HepG2 (cell line): ENCODE data around the gene FASTKD1. TPM values are rescaled to one million over a fixed set of nuclear protein-coding genes. Genes with fewer than 3 reads are reported as not detected.
A peak's percentile ranks its signal among the peaks of the same experiment; 100 is the strongest.

Experiments used
- BRF2 ChIP-seq: sonication (generic); formaldehyde crosslinking; IDR thresholded peaks from 2 replicates; pipeline ENCODE4 v1.8.1; 2022; ENCODE audit warnings: mild to moderate bottlenecking, missing genetic modification reagents
- ELF4 ChIP-seq: sonication (generic); formaldehyde crosslinking; IDR thresholded peaks from 2 replicates; pipeline ENCODE4 v1.5.0; 2020; ENCODE audit warnings: missing genetic modification reagents, mild to moderate bottlenecking, moderate library complexity, borderline replicate concordance
- FLYWCH1 ChIP-seq: sonication (generic); formaldehyde crosslinking; IDR thresholded peaks from 2 replicates; pipeline ENCODE4 v1.8.1; 2023; ENCODE audit warnings: mild to moderate bottlenecking, missing genetic modification reagents
- FOXA3 ChIP-seq: IDR thresholded peaks from 2 replicates; pipeline ENCODE4 v1.6.1; 2016; ENCODE audit warnings: missing genetic modification reagents, missing compliant biosample characterization
- FOXK2 ChIP-seq: fragments of 450-650 bp; IDR thresholded peaks from 2 replicates; pipeline ENCODE4 v1.6.1; 2016
- HDAC2 ChIP-seq: sonication (generic); formaldehyde crosslinking; IDR thresholded peaks from 2 replicates; pipeline ENCODE4 v1.4.0; 2020; ENCODE audit warnings: missing genetic modification reagents
- HHEX ChIP-seq: IDR thresholded peaks from 2 replicates; pipeline ENCODE4 v1.6.1; 2016; ENCODE audit warnings: control low read depth
- MAX ChIP-seq: IDR thresholded peaks from 2 replicates; pipeline ENCODE4 v1.6.1; 2012; ENCODE audit warnings: inconsistent platforms
- NAIF1 ChIP-seq: sonication (generic); formaldehyde crosslinking; IDR thresholded peaks from 2 replicates; pipeline ENCODE4 v1.5.0; 2020; ENCODE audit warnings: mild to moderate bottlenecking, missing genetic modification reagents, borderline replicate concordance
- NR2F1 ChIP-seq, 2 experiments: fragments of 450-650 bp in 1 of 2; formaldehyde crosslinking in 1 of 2; IDR thresholded peaks; 2 replicates each; pipeline versions ENCODE4 v1.5.0 to v1.6.1; 2016 to 2020; ENCODE audit warnings: mild to moderate bottlenecking in 1 of 2, missing compliant biosample characterization in 1 of 2, missing genetic modification reagents in 1 of 2, moderate library complexity in 1 of 2
- NR3C1 ChIP-seq: sonication (generic); formaldehyde crosslinking; IDR thresholded peaks from 2 replicates; pipeline ENCODE4 v1.4.0; 2020; ENCODE audit warnings: missing genetic modification reagents
- TBX2 ChIP-seq: sonication (generic); formaldehyde crosslinking; IDR thresholded peaks from 2 replicates; pipeline ENCODE4 v1.5.0; 2020; ENCODE audit warnings: missing genetic modification reagents, mild to moderate bottlenecking, borderline replicate concordance
- TP53 ChIP-seq: sonication (generic); formaldehyde crosslinking; conservative IDR thresholded peaks from 2 replicates; pipeline ENCODE4 v1.4.0; 2020; ENCODE audit warnings: missing genetic modification reagents
- ZEB1 ChIP-seq: IDR thresholded peaks from 2 replicates; pipeline ENCODE4 v1.6.1; 2012; ENCODE audit warnings: mild to moderate bottlenecking, low read depth, inconsistent platforms; ENCODE audit not compliant: insufficient replicate concordance
- ZMYM2 ChIP-seq: sonication (generic); formaldehyde crosslinking; IDR thresholded peaks from 2 replicates; pipeline ENCODE4 v1.8.0; 2022; ENCODE audit warnings: mild to moderate bottlenecking, missing genetic modification reagents
- ZNF160 ChIP-seq: sonication (generic); formaldehyde crosslinking; IDR thresholded peaks from 2 replicates; pipeline ENCODE4 v1.8.0; 2022; ENCODE audit warnings: mild to moderate bottlenecking, inconsistent platforms, missing genetic modification reagents
- ZNF343 ChIP-seq: sonication (generic); formaldehyde crosslinking; IDR thresholded peaks from 2 replicates; pipeline ENCODE4 v1.4.0; 2020; ENCODE audit warnings: mild to moderate bottlenecking, missing genetic modification reagents
- ZNF614 ChIP-seq: IDR thresholded peaks from 2 replicates; pipeline ENCODE4 v1.6.1; 2018; ENCODE audit warnings: missing biosample characterization, missing genetic modification reagents, inconsistent platforms, borderline replicate concordance
- polyA plus RNA-seq, 8 experiments: library from polyadenylated mRNA; depleted of rRNA in 3 of 8; stranded (reverse) in 7 of 8; unstranded in 1 of 8; fragments of >200 nt; fragmentation: Illumina TruSeq in 4 of 8; extraction: Trizol in 4 of 8; gene quantifications; 2 replicates each; pipeline versions ENCODE4 v1.2.1 to v1.2.3, GENCODE V29; 2011 to 2016; ENCODE audit warnings: low read depth in 4 of 8, missing spikeins in 1 of 8, mixed read lengths in 1 of 8; ENCODE audit not compliant: insufficient read depth in 1 of 8
- total RNA-seq, 5 experiments: library from RNA; depleted of rRNA; stranded (reverse); fragments of >200 nt; fragmentation: Illumina TruSeq; extraction: Trizol; gene quantifications; 2 replicates each; pipeline ENCODE4 v1.2.3, GENCODE V29; 2016; ENCODE audit warnings: low read depth in 1 of 5
- TF ChIP-seq, protein P1 (sequence below): sonication (generic); formaldehyde crosslinking; IDR thresholded peaks from 2 replicates; pipeline ENCODE4 v1.8.0; 2022; ENCODE audit warnings: missing genetic modification reagents, mild to moderate bottlenecking, borderline replicate concordance

Gene FASTKD1
- total and polyA plus RNA-seq, 2 of the 13 experiments (the other 11 are each of a cell fraction or from before 2014, with no cell fraction given): 35.0 to 38.0 TPM

DNA sequence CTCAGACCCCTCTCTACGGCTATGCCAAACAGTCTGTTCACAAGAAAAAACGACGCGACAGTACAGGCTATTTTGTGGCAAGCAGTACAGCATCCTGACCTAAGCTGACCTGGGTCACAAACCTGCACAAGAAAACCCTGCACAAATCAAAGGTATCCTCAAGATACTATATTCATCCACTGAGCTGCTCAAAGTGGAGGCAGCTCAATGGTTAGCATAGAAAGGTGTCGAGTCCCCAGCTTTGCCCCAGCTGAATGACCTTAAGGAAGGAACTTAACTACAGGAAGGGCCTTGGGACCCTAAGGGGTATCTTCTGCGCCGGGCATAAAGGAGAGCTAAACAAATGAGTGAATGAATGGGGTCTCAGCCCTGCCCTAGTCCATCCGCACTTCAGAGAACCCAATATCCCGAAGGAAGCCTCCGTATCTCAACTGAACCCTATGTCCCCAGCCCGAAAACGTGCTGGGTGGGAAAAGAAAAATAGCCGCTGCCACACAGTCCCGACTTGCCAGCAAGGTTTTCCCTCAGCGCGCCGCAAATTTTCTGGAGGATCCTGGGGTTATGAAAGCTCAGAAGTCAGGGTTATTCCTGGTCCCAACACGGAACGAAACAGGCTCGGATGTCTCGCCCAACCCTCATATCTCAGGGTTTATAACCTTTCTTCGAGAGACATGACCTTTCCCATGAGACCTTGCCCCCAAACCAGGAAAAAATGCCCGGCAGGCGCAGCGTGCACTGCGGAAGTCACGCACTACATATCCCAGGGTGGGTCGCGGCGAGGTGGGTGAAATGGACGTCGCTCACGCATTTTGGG lies at the start of gene FASTKD1 (continued):
- peak; percentile 89 for TF ChIP-seq TBX2 (CRISPR knock-in tag)
- TF ChIP-seq, protein P1, sequence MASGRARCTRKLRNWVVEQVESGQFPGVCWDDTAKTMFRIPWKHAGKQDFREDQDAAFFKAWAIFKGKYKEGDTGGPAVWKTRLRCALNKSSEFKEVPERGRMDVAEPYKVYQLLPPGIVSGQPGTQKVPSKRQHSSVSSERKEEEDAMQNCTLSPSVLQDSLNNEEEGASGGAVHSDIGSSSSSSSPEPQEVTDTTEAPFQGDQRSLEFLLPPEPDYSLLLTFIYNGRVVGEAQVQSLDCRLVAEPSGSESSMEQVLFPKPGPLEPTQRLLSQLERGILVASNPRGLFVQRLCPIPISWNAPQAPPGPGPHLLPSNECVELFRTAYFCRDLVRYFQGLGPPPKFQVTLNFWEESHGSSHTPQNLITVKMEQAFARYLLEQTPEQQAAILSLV (CRISPR knock-in tag): peak; percentile 86
- peak; percentile 84 for TF ChIP-seq FOXA3 (CRISPR knock-in tag)
- peak; percentile 95 for TF ChIP-seq ZNF614 (CRISPR knock-in tag)
- no peak for TF ChIP-seq TP53
- no peak; the same call in none of the 2 replicates for TF ChIP-seq ELF4 (CRISPR knock-in tag)
- TF ChIP-seq ZMYM2 (CRISPR knock-in tag): peak; percentile 67; the same call in 1 of the 2 replicates
- TF ChIP-seq NR2F1 (CRISPR knock-in tag; IDR thresholded peaks at IDR 0.05): peak; percentile 100
- TF ChIP-seq MAX: peak; percentile 94
- TF ChIP-seq HDAC2: peak; percentile 96
- peak; percentile 41 for TF ChIP-seq ZEB1
- TF ChIP-seq ZNF160: no peak
- no peak for TF ChIP-seq ZNF343
- peak; percentile 92 for TF ChIP-seq NAIF1 (CRISPR knock-in tag)
- TF ChIP-seq NR3C1: no peak
- peak; percentile 48; the same call in 1 of the 2 replicates for TF ChIP-seq HHEX
- TF ChIP-seq FOXK2: peak; percentile 54; the same call in 1 of the 2 replicates
- 0 out of 2 replicates have a peak, but pooled peaks have one; percentile 34 for TF ChIP-seq BRF2
- TF ChIP-seq FLYWCH1 (CRISPR knock-in tag): no peak
- TF ChIP-seq, all 625 proteins: peak for 322
